ENCODE measurements around the gene RNASEL. TPM values are rescaled to one million over a fixed set of nuclear protein-coding genes. Genes with fewer than 3 reads are reported as not detected.
"Not testable (repeated sequence)": the region's sequence is repeated elsewhere in the genome, so short reads cannot be mapped to it uniquely, and the experiment has no call there.

The RNASEL gene
- total and polyA plus RNA-seq, 5 donors from 2014 or later: 6.2 to 10.5 (median 9.1) TPM

GRCh38 chr1:182552527-182552926, 36.5 kb downstream of the RNASEL start:
- Histone ChIP-seq H3K4me1 (ENCODE audit: control insufficient read depth, insufficient read depth, low read length, poor library complexity, severe bottlenecking) (no peaks in the 10 kb centered on the region), H3K27ac (ENCODE audit: insufficient read depth, low read length, poor library complexity, severe bottlenecking) (no peak overlapping the region), H3K27me3 (ENCODE audit: control insufficient read depth, insufficient read depth, low read length) (no peaks in the 10 kb centered on the region), H3K36me3 (ENCODE audit: control insufficient read depth, insufficient read depth, low read length) (no peaks in the 10 kb centered on the region), H3K9me3 (ENCODE audit: control insufficient read depth in 2 of 2, low read length in 2 of 2) (no peaks in the 10 kb centered on the region), H3K4me3 (ENCODE audit: low read depth, low read length) (no peak overlapping the region)
- Mint-ChIP-seq H3K27ac (no peak overlapping the region), H3K9me3 (peaks cover 0 to 11% (median 2%) of the 10 kb centered on the region in 7 donors), H3K4me1 (no peaks in the 10 kb centered on the region), H3K36me3 (no peaks in the 10 kb centered on the region), H3K27me3 (peaks cover 8% of the 10 kb centered on the region), H3K4me3 (no peak overlapping the region)
- DNase-seq (no peak), ATAC-seq (ENCODE audit: low read depth in 2 of 2) (no peak)

- Mint-ChIP-seq H3K9me3 (peaks cover 0 to 11% (median 2%) of the 10 kb centered on the region in 7 donors), H3K27me3 (peaks cover 29% of the 10 kb centered on the region), H3K27ac (no peak overlapping the region), H3K4me1 (no peaks in the 10 kb centered on the region), H3K4me3 (no peak overlapping the region), H3K36me3 (no peaks in the 10 kb centered on the region)
- ATAC-seq (ENCODE audit: low read depth in 2 of 2): no peak
- Histone ChIP-seq H3K9me3 (ENCODE audit: control insufficient read depth in 2 of 2, low read length in 2 of 2) (no peaks in the 10 kb centered on the region), H3K4me1 (ENCODE audit: control insufficient read depth, insufficient read depth, low read length, poor library complexity, severe bottlenecking) (no peaks in the 10 kb centered on the region), H3K27me3 (ENCODE audit: control insufficient read depth, insufficient read depth, low read length) (peaks cover 5% of the 10 kb centered on the region), H3K27ac (ENCODE audit: insufficient read depth, low read length, poor library complexity, severe bottlenecking) (no peak overlapping the region), H3K4me3 (ENCODE audit: low read depth, low read length) (no peak overlapping the region), H3K36me3 (ENCODE audit: control insufficient read depth, insufficient read depth, low read length) (no peaks in the 10 kb centered on the region)
- no peak for DNase-seq
These were observed 39.2 kb downstream of the RNASEL start for GRCh38 chr1:182549811-182550210.

GRCh38 chr1:182549346-182549745, 39.7 kb downstream of the RNASEL start:
- ATAC-seq (ENCODE audit: low read depth in 2 of 2) (no peak), DNase-seq (no peak)
- Histone ChIP-seq H3K27me3 (ENCODE audit: control insufficient read depth, insufficient read depth, low read length) (peaks cover 5% of the 10 kb centered on the region), H3K27ac (ENCODE audit: insufficient read depth, low read length, poor library complexity, severe bottlenecking) (no peak overlapping the region), H3K9me3 (ENCODE audit: control insufficient read depth in 2 of 2, low read length in 2 of 2) (no peaks in the 10 kb centered on the region), H3K36me3 (ENCODE audit: control insufficient read depth, insufficient read depth, low read length) (no peaks in the 10 kb centered on the region), H3K4me3 (ENCODE audit: low read depth, low read length) (no peak overlapping the region), H3K4me1 (ENCODE audit: control insufficient read depth, insufficient read depth, low read length, poor library complexity, severe bottlenecking) (no peaks in the 10 kb centered on the region)
- H3K4me1 Mint-ChIP-seq: no peaks in the 10 kb centered on the region
- H3K36me3 Mint-ChIP-seq: no peaks in the 10 kb centered on the region
- H3K9me3 Mint-ChIP-seq: peaks cover 0 to 11% (median 2%) of the 10 kb centered on the region in 7 donors
- H3K27ac Mint-ChIP-seq: no peak overlapping the region
- peaks cover 33% of the 10 kb centered on the region for H3K27me3 Mint-ChIP-seq
- no peak overlapping the region for H3K4me3 Mint-ChIP-seq

- no peak for ATAC-seq (ENCODE audit: low read depth in 2 of 2)
- Histone ChIP-seq H3K27ac (ENCODE audit: insufficient read depth, low read length, poor library complexity, severe bottlenecking) (no peak overlapping the region), H3K4me3 (ENCODE audit: low read depth, low read length) (no peak overlapping the region), H3K36me3 (ENCODE audit: control insufficient read depth, insufficient read depth, low read length) (no peaks in the 10 kb centered on the region), H3K4me1 (ENCODE audit: control insufficient read depth, insufficient read depth, low read length, poor library complexity, severe bottlenecking) (no peaks in the 10 kb centered on the region), H3K9me3 (ENCODE audit: control insufficient read depth in 2 of 2, low read length in 2 of 2) (no peaks in the 10 kb centered on the region), H3K27me3 (ENCODE audit: control insufficient read depth, insufficient read depth, low read length) (no peaks in the 10 kb centered on the region)
- Mint-ChIP-seq H3K27ac (no peak overlapping the region), H3K4me3 (no peak overlapping the region), H3K36me3 (no peaks in the 10 kb centered on the region), H3K9me3 (peaks cover 0 to 4% (median 0%) of the 10 kb centered on the region in 7 donors), H3K27me3 (peaks cover 15% of the 10 kb centered on the region), H3K4me1 (no peaks in the 10 kb centered on the region)
- no peak for DNase-seq
These were observed 55.2 kb downstream of the RNASEL start for GRCh38 chr1:182533896-182534295.

DNA sequence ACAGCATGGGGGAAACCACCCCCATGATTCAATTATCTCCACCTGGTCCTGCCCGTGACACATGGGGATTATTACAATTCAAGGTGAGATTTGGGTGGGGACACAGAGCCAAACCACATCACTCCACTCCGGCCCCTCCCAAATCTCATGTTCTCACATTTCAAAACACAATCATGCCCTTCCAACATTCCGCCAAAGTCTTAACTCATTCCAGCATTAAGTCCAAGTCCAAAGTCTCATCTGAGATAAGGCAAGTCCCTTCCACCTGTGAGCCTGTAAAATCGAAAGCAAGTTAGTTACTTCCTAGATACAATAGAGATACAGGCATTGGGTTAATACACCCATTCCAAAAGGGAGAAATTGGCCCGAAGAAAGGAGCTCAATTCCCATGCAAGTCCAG, 60.9 kb downstream of the RNASEL start:
- DNase-seq; H3K36me3 Mint-ChIP-seq; H3K4me1 ChIP-seq (ENCODE audit: control insufficient read depth, insufficient read depth, low read length, poor library complexity, severe bottlenecking); H3K27ac Mint-ChIP-seq; H3K27ac ChIP-seq (ENCODE audit: insufficient read depth, low read length, poor library complexity, severe bottlenecking); ATAC-seq (ENCODE audit: low read depth in 2 of 2); H3K27me3 Mint-ChIP-seq; H3K4me1 Mint-ChIP-seq; H3K4me3 Mint-ChIP-seq; H3K4me3 ChIP-seq (ENCODE audit: low read depth, low read length); H3K36me3 ChIP-seq (ENCODE audit: control insufficient read depth, insufficient read depth, low read length); H3K27me3 ChIP-seq (ENCODE audit: control insufficient read depth, insufficient read depth, low read length): not testable (repeated sequence)
- H3K9me3 Mint-ChIP-seq: peaks cover 0 to 42% (median 9%) of the 10 kb centered on the region in 7 donors
- H3K9me3 ChIP-seq (ENCODE audit: control insufficient read depth in 2 of 2, low read length in 2 of 2): peaks cover 12 to 16% of the 10 kb centered on the region in 2 experiments

GRCh38 chr1:182527680-182528079, 61.4 kb downstream of the RNASEL start:
- Mint-ChIP-seq H3K9me3 (peaks cover 0 to 42% (median 9%) of the 10 kb centered on the region in 7 donors), H3K27me3 (peaks cover 9% of the 10 kb centered on the region), H3K4me1 (no peaks in the 10 kb centered on the region), H3K4me3 (no peak overlapping the region), H3K27ac (no peak overlapping the region), H3K36me3 (no peaks in the 10 kb centered on the region)
- Histone ChIP-seq H3K27me3 (ENCODE audit: control insufficient read depth, insufficient read depth, low read length) (peaks cover 4% of the 10 kb centered on the region), H3K4me1 (ENCODE audit: control insufficient read depth, insufficient read depth, low read length, poor library complexity, severe bottlenecking) (no peaks in the 10 kb centered on the region), H3K4me3 (ENCODE audit: low read depth, low read length) (no peak overlapping the region), H3K9me3 (ENCODE audit: control insufficient read depth in 2 of 2, low read length in 2 of 2) (peaks cover 12 to 16% of the 10 kb centered on the region in 2 experiments), H3K36me3 (ENCODE audit: control insufficient read depth, insufficient read depth, low read length) (no peaks in the 10 kb centered on the region), H3K27ac (ENCODE audit: insufficient read depth, low read length, poor library complexity, severe bottlenecking) (no peak overlapping the region)
- no peak for ATAC-seq (ENCODE audit: low read depth in 2 of 2)
- DNase-seq: no peak

- Histone ChIP-seq H3K36me3 (ENCODE audit: control insufficient read depth, insufficient read depth, low read length) (no peaks in the 10 kb centered on the region), H3K9me3 (ENCODE audit: control insufficient read depth in 2 of 2, low read length in 2 of 2) (peaks cover 12 to 16% of the 10 kb centered on the region in 2 experiments), H3K27ac (ENCODE audit: insufficient read depth, low read length, poor library complexity, severe bottlenecking) (no peak overlapping the region), H3K4me1 (ENCODE audit: control insufficient read depth, insufficient read depth, low read length, poor library complexity, severe bottlenecking) (no peaks in the 10 kb centered on the region), H3K4me3 (ENCODE audit: low read depth, low read length) (no peak overlapping the region), H3K27me3 (ENCODE audit: control insufficient read depth, insufficient read depth, low read length) (peaks cover 9% of the 10 kb centered on the region)
- H3K4me3 Mint-ChIP-seq: no peak overlapping the region
- DNase-seq (no peak), ATAC-seq (ENCODE audit: low read depth in 2 of 2) (no peak)
- no peaks in the 10 kb centered on the region for H3K36me3 Mint-ChIP-seq
- no peak overlapping the region for H3K27ac Mint-ChIP-seq
- H3K4me1 Mint-ChIP-seq: no peaks in the 10 kb centered on the region
- H3K27me3 Mint-ChIP-seq: peaks cover 7% of the 10 kb centered on the region
- peaks cover 0 to 45% (median 11%) of the 10 kb centered on the region in 7 donors for H3K9me3 Mint-ChIP-seq
These were observed 63.7 kb downstream of the RNASEL start for GRCh38 chr1:182525342-182525741.
